DOHH2 (cell line): ENCODE measurements around the gene ADK.

ENCODE experiments used
- CTCF ChIP-seq: fragments of 200-600 bp; sonication (generic); IDR thresholded peaks from one replicate; pipeline ENCODE4 v1.5.1; 2014; ENCODE audit warnings: antibody characterized with exemption, mild to moderate bottlenecking, low read depth, low read length; ENCODE audit not compliant: poor library complexity, severe bottlenecking
- EZH2phosphoT487 ChIP-seq: fragments of 200-600 bp; sonication (generic); IDR thresholded peaks from 2 replicates; pipeline ENCODE4 v1.6.1; 2017; ENCODE audit warnings: borderline replicate concordance, mild to moderate bottlenecking, antibody characterized with exemption, low read length, moderate library complexity, mixed read lengths

- no peak for TF ChIP-seq CTCF
- TF ChIP-seq EZH2phosphoT487: no peak
Observed at GRCh38 chr10:74652664-74653063, 501.6 kb downstream of the ADK start.
